Activated B cell treated with CpG ODN at 0.5 μM for 24 hours (primary cell): Measurements from ENCODE around the gene CHTOP. TPM values are rescaled to one million over a fixed set of nuclear protein-coding genes. Genes with fewer than 3 reads are reported as not detected.

ENCODE experiments used
- ATAC-seq: fragments of 200-7000 bp; cut with Tn5 transposase; one replicate; pipeline ENCODE4 v1.10.0; 2021; ENCODE audit warnings: low read depth, mild to moderate bottlenecking, moderate library complexity
- CTCF ChIA-PET: fragments of 350-600 bp; sonication (Branson Sonifier 250); formaldehyde crosslinking; loops from one replicate; lab custom pipeline; 2021; ENCODE audit warnings: antibody characterized with exemption; lab: Charles Lee
- POLR2A ChIA-PET: fragments of 350-600 bp; sonication (Branson Sonifier 250); formaldehyde crosslinking; loops from one replicate; lab custom pipeline; 2021; ENCODE audit warnings: antibody characterized with exemption; lab: Charles Lee
- DNase-seq: peaks from one replicate; pipeline ENCODE4 v3.0.0; 2022
- H3K27ac Mint-ChIP-seq: one replicate; pipeline ENCODE4 v1.8.0; 2020; ENCODE audit warnings: mixed read lengths
- H3K27me3 Mint-ChIP-seq: one replicate; pipeline ENCODE4 v1.8.0; 2021; ENCODE audit warnings: mixed read lengths
- H3K36me3 Mint-ChIP-seq: one replicate; pipeline ENCODE4 v1.8.0; 2021; ENCODE audit warnings: low read depth, mixed read lengths
- H3K4me1 Mint-ChIP-seq: one replicate; pipeline ENCODE4 v1.8.0; 2021; ENCODE audit warnings: mixed read lengths
- H3K4me3 Mint-ChIP-seq: one replicate; pipeline ENCODE4 v1.8.0; 2020; ENCODE audit warnings: mild to moderate bottlenecking, mixed read lengths
- H3K9me3 Mint-ChIP-seq: one replicate; pipeline ENCODE4 v1.8.0; 2020; ENCODE audit warnings: mixed read lengths
- CTCF ChIP-seq: fragments of 200-600 bp; IDR thresholded peaks from one replicate; pipeline ENCODE4 v1.8.0; 2022; ENCODE audit warnings: antibody characterized with exemption, mild to moderate bottlenecking
- intact Hi-C: fragments of 100-400 bp; cut with micrococcal nuclease; formaldehyde crosslinking; loops from one replicate; pipeline ENCODE4 v1.15.1; 2024
- total RNA-seq: library from RNA; stranded (reverse); gene quantifications from 2 replicates; pipeline ENCODE4 v1.2.3, GENCODE V29; 2022

CHTOP gene
- total RNA-seq, 1 donor from 2014 or later, result 148 TPM

GRCh38 chr1:153612111-153612754 is 21.6 kb upstream of the CHTOP start:
- H3K9me3 Mint-ChIP-seq, result no peaks in the 10 kb centered on the region
- ChIA-PET CTCF (no interaction called here), POLR2A (interaction anchor here (2.2 kb wide), 1 partner anchor 22 kb away, joined by 8 read pairs; the partner anchor contains the start of gene CHTOP)
- H3K36me3 Mint-ChIP-seq, result no peaks in the 10 kb centered on the region
- ATAC-seq, result no peak
- no peaks in the 10 kb centered on the region for H3K27me3 Mint-ChIP-seq
- no peak overlapping the region for H3K27ac Mint-ChIP-seq
- H3K4me3 Mint-ChIP-seq, result no peak overlapping the region
- intact Hi-C loops, result no loop called here
- DNase-seq, result no peak
- TF ChIP-seq CTCF, result no peak
- peaks cover 1% of the 10 kb centered on the region for H3K4me1 Mint-ChIP-seq

DNA sequence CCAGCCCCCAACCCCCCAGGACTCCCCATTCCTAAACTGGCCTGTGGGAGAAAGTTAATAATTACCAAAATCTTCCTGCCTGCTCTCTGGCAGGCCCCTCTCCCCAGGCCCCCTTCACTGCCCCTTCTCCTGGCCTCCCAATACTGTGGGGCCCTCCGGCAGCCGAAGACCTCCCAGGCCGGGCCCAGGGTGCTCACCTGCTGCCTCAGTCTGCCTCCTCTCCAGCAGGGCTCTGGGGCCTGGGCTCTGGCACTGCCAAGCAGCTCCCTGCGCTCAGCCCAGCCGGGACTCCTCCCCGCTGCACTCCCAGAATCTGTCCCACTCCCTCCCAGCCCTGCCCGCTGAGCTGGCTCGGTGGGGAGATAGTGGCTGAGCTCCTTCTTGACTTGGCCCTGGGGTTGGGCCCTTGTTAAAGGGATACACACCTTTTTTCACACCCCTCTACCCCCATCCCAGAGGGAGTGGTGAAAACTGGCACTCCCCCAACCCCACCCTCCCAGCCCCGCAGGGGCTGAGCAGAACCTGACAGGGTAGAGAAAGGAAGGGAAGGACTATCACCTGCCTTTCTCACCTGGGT is 21.0 kb upstream of the CHTOP start, which contains the start of gene S100A16:
Gene S100A16 (minus strand): TSS at position 383 of the 577 bp plus-strand sequence. CDS start 4,986 bp downstream, outside the sequence.
- H3K27ac Mint-ChIP-seq, result no peak within 1 kb of the TSS
- H3K4me1 Mint-ChIP-seq, result peaks cover 1% of the 10 kb centered on the region
- H3K9me3 Mint-ChIP-seq, result no peaks in the 10 kb centered on the region
- POLR2A ChIA-PET, result interaction anchor here (2.2 kb wide), 1 partner anchor 21 kb away, joined by 8 read pairs; the partner anchor contains the start of gene CHTOP
- ATAC-seq, result no peak
- CTCF ChIA-PET, result no interaction called here
- H3K4me3 Mint-ChIP-seq, result no peak within 1 kb of the TSS
- no peaks in the 10 kb centered on the region for H3K27me3 Mint-ChIP-seq
- H3K36me3 Mint-ChIP-seq, result no peaks in the 10 kb centered on the region
- intact Hi-C loops, result no loop called here
- no peak for TF ChIP-seq CTCF
- no peak for DNase-seq

DNA sequence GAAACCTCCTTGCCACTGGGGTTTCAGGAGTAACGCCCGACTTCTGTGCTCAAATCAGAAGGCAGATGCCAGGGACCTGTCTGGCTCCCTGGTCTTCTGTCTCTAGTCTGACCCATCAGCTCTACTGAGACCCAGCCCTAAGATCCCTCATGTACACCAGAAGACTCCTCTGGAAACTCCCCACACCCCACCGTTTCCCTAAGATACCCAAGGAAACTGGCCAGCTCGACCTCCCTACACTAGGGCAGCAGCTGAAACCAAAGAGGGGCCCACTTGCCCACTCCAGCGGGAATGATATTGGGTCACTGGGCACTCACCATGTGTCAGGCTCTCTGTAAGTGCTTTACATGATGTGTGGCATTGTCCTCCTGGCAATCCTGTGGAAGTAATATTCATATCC is 20.5 kb upstream of the CHTOP start:
- ATAC-seq (no peak), DNase-seq (no peak)
- TF ChIP-seq CTCF, result no peak
- ChIA-PET CTCF (no interaction called here), POLR2A (interaction anchor here (2.2 kb wide), 1 partner anchor 21 kb away, joined by 8 read pairs; the partner anchor contains the start of gene CHTOP)
- intact Hi-C loops, result no loop called here
- H3K9me3 Mint-ChIP-seq, result no peaks in the 10 kb centered on the region
- H3K27me3 Mint-ChIP-seq, result no peaks in the 10 kb centered on the region
- peaks cover 1% of the 10 kb centered on the region for H3K4me1 Mint-ChIP-seq
- H3K27ac Mint-ChIP-seq, result no peak overlapping the region
- H3K36me3 Mint-ChIP-seq, result no peaks in the 10 kb centered on the region
- no peak overlapping the region for H3K4me3 Mint-ChIP-seq

DNA sequence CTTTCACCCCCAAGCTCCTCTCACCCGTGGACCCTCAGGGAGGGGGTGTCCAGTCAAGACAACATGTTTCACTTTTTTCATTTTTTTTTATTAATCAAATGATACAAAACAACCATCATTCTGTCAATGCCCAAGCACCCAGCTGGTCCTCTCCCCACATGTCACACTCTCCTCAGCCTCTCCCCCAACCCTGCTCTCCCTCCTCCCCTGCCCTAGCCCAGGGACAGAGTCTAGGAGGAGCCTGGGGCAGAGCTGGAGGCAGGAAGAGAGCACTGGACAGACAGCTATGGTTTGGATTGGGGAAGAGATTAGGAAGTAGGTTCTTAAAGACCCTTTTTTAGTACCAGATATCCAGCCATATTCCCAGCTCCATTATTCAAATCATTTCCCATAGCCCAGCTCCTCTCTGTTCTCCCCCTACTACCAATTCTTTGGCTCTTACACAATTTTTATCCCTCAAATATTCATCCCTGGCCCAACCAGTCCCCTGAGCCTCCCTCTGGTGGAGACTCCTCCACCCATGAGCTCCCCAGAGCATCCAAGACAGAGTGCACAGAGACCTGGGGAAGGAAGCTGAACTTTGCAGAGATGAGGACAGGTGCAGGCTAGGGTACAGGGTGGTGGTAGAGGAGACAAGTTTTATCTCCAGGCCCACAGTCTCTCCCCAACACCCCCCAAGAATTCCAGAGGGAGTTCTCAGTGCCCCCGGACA is 19.5 kb upstream of the CHTOP start:
- H3K4me3 Mint-ChIP-seq, result no peak overlapping the region
- H3K4me1 Mint-ChIP-seq, result no peaks in the 10 kb centered on the region

More for the DNA sequence above, 19.5 kb upstream of the CHTOP start:
- intact Hi-C loops, result no loop called here
- no peaks in the 10 kb centered on the region for H3K9me3 Mint-ChIP-seq
- no peaks in the 10 kb centered on the region for H3K27me3 Mint-ChIP-seq
- H3K36me3 Mint-ChIP-seq, result no peaks in the 10 kb centered on the region
- no peak for ATAC-seq
- CTCF ChIA-PET, result no interaction called here
- TF ChIP-seq CTCF, result no peak
- no peak for DNase-seq
- POLR2A ChIA-PET, result interaction anchor here (0.8 to 1.6 kb wide), 3 partner anchors 10 to 113 kb away, joined by 3 to 8 read pairs (median 3); partner anchors contain the start of genes CHTOP and INTS3
- H3K27ac Mint-ChIP-seq, result no peak overlapping the region
